Spleen (tissue), 7 donors: Measurements from ENCODE around the gene GCH1.

Experiments used
- CTCF ChIP-seq, 11 experiments: fragments of 200-600 bp in 7 of 11; fragments of 450-650 bp in 4 of 11; sonication (generic) in 4 of 11; IDR thresholded peaks in 8 of 11; conservative IDR thresholded peaks in 3 of 11; 1 replicate in 7 of 11; 2 replicates in 4 of 11; pipeline versions ENCODE4 v1.4.0 to v1.8.0; 2016 to 2021; ENCODE audit warnings: antibody characterized with exemption in 11 of 11, inconsistent platforms in 4 of 11, mild to moderate bottlenecking in 1 of 11
- POLR2A ChIP-seq, 3 donors: fragments of 450-650 bp; IDR thresholded peaks; one replicate each; pipeline ENCODE4 v1.5.1; 2017; ENCODE audit warnings: antibody characterized with exemption in 3 of 3, mild to moderate bottlenecking in 1 of 3
- donor health status: DM: no; HTN: no; CAD: no; lungs with moderate emphysema.
- donor health status: DM: no; HTN: no; CAD: no.
- donor health status: DM: no; HTN: no; CAD: no.

GRCh38 chr14:54866588-54866987 lies 36.0 kb downstream of the GCH1 start:
- no peak for TF ChIP-seq CTCF (IDR thresholded peaks at IDR 0.05 in 8 of 11, conservative IDR thresholded peaks at IDR 0.05 in 3 of 11)
- TF ChIP-seq POLR2A (IDR thresholded peaks at IDR 0.05), result no peak
